Transverse colon (tissue), 4 donors: ENCODE measurements around the gene FNBP1L. TPM values are rescaled to one million over a fixed set of nuclear protein-coding genes. Genes with fewer than 3 reads are reported as not detected.

ENCODE experiments used
- DNase-seq: peaks from one replicate; pipeline ENCODE4 v3.0.0-alpha.2; 2019
- H3K27ac ChIP-seq, 4 donors: fragments of 200-600 bp; sonication (generic); 2 replicates each; pipeline ENCODE4 v1.5.1; 2016 to 2018; ENCODE audit warnings: inconsistent platforms in 4 of 4
- H3K27me3 ChIP-seq: fragments of 200-600 bp; sonication (generic); 2 replicates; pipeline ENCODE4 v1.5.1; 2017; ENCODE audit warnings: inconsistent platforms
- H3K36me3 ChIP-seq, 4 donors: fragments of 200-600 bp; sonication (generic); 2 replicates each; pipeline ENCODE4 v1.5.1; 2017 to 2019; ENCODE audit warnings: inconsistent platforms in 4 of 4
- H3K4me1 ChIP-seq, 4 donors: fragments of 200-600 bp; sonication (generic); 2 replicates each; pipeline ENCODE4 v1.5.1; 2017 to 2020; ENCODE audit warnings: inconsistent platforms in 4 of 4
- H3K4me3 ChIP-seq, 4 donors: fragments of 200-600 bp; sonication (generic); 1 replicate in 1 of 4; 2 replicates in 3 of 4; pipeline versions ENCODE4 v1.5.1 to v1.6.1; 2017 to 2019; ENCODE audit warnings: inconsistent platforms in 4 of 4
- H3K9me3 ChIP-seq, 2 donors: fragments of 200-600 bp; sonication (generic); 2 replicates each; pipeline ENCODE4 v1.5.1; 2017 to 2019; ENCODE audit warnings: inconsistent platforms in 2 of 2
- EP300 ChIP-seq: sonication (generic); formaldehyde crosslinking; IDR thresholded peaks from one replicate; pipeline ENCODE4 v1.6.1; 2017; ENCODE audit warnings: antibody characterized with exemption, low read depth
- POLR2A ChIP-seq: fragments of 450-650 bp; IDR thresholded peaks from one replicate; pipeline ENCODE4 v1.6.1; 2016; ENCODE audit warnings: antibody characterized with exemption, mild to moderate bottlenecking, moderate library complexity
- POLR2AphosphoS5 ChIP-seq, 3 donors: sonication (generic); formaldehyde crosslinking; IDR thresholded peaks; one replicate each; pipeline ENCODE4 v1.6.1; 2016; ENCODE audit warnings: antibody characterized with exemption in 3 of 3
- WGBS, 2 donors: methylation state at CpG; one replicate each; pipeline ENCODE4 v1.1.5; 2018; ENCODE audit warnings: low coverage in 1 of 2; 5-methylcytosine and 5-hydroxymethylcytosine counted together
- in situ Hi-C, 4 donors: fragments of 200-750 bp; cut with MboI; loops; one replicate each; pipeline versions ENCODE4 v1.15.0 to v1.15.1; 2017; ENCODE audit warnings: low sequenced_read_pairs in 3 of 4, low pct_ligation_motif_present in 1 of 4, low pct_unique_long_range_greater_than_20kb in 1 of 4
- intact Hi-C: fragments of 100-400 bp; cut with DNase I; formaldehyde crosslinking; loops from one replicate; pipeline ENCODE4 v1.15.1; 2023; ENCODE audit warnings: low total_unique reads
- total RNA-seq, 4 donors: library from RNA; depleted of rRNA; stranded (reverse); fragments of >200 nt; gene quantifications; one replicate each; pipeline ENCODE4 v1.1.0, GENCODE V29; 2016
- TF ChIP-seq, protein P1 (sequence below), 5 experiments: fragments of 200-600 bp in 3 of 5; fragments of 450-650 bp in 2 of 5; sonication (generic) in 3 of 5; IDR thresholded peaks; 1 replicate in 2 of 5; 2 replicates in 3 of 5; pipeline ENCODE4 v1.5.1; 2016 to 2017; ENCODE audit warnings: antibody characterized with exemption in 5 of 5, inconsistent platforms in 3 of 5, mild to moderate bottlenecking in 2 of 5, moderate library complexity in 1 of 5

FNBP1L gene
- total RNA-seq, 4 donors from 2014 or later, result 31.0 to 69.4 (median 49.0) TPM

DNA sequence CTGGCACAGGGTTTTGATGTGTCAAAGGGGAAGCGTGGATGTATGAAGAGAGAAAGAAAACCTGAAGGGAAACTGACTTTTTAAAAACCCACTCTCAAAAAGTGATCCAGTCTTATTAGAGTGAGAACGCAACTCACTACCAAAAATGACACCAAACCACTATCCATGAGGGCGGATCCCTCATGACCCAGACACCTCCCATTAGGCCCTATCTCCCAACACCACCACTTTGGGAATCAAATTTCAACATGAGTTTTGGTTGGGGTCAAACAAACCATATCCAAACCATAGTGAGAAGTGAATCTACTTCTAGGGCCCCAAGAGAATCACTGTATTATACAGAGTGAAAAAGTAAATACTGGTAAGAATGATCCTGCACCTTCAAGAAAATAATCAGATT is 53.5 kb downstream of the FNBP1L start:
- TF ChIP-seq, protein P1, sequence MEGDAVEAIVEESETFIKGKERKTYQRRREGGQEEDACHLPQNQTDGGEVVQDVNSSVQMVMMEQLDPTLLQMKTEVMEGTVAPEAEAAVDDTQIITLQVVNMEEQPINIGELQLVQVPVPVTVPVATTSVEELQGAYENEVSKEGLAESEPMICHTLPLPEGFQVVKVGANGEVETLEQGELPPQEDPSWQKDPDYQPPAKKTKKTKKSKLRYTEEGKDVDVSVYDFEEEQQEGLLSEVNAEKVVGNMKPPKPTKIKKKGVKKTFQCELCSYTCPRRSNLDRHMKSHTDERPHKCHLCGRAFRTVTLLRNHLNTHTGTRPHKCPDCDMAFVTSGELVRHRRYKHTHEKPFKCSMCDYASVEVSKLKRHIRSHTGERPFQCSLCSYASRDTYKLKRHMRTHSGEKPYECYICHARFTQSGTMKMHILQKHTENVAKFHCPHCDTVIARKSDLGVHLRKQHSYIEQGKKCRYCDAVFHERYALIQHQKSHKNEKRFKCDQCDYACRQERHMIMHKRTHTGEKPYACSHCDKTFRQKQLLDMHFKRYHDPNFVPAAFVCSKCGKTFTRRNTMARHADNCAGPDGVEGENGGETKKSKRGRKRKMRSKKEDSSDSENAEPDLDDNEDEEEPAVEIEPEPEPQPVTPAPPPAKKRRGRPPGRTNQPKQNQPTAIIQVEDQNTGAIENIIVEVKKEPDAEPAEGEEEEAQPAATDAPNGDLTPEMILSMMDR (IDR thresholded peaks at IDR 0.05), result no peak
- TF ChIP-seq POLR2A (no peak), EP300 (no peak), POLR2AphosphoS5 (IDR thresholded peaks at IDR 0.05) (no peak)
- Histone ChIP-seq H3K27me3 (no peaks in the 10 kb centered on the region), H3K4me3 (no peak overlapping the region), H3K4me1 (peaks cover 0 to 30% (median 7%) of the 10 kb centered on the region in 4 donors), H3K36me3 (no peaks in the 10 kb centered on the region), H3K27ac (peak overlapping the region in 1 of 4 donors; percentile 30), H3K9me3 (no peaks in the 10 kb centered on the region)
- no peak for DNase-seq
- in situ Hi-C loops (no loop called here), intact Hi-C loops (no loop called here)
- WGBS, 2 donors, result 94 to 100% methylated on average over 1 to 3 of the region's 3 CpGs

DNA sequence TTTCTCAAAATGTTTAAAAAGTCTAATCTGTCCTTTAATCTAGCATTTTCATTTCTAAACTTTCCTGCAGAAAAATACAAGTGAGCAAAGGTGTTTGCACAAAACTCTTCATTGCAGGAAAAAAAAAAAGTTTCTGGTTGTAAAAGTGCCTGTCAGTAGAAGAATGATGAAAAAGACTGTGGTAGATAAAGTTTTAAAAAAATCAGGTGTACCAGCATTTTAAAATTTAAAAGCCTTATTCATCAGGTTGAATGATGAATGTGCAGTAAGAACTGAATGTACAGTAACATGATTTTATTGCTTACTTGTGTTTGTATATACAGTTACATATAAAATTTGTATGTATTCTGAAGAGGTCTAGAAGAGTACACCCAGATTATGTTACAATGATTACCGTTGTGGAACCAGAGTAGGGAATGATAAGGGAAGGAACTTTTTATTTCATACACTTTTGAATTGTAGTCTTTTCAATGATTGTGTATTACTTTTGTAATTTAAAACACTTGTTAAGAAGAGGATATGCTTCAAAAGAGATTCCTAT is 54.0 kb downstream of the FNBP1L start:
- peaks cover 0 to 30% (median 7%) of the 10 kb centered on the region in 4 donors for H3K4me1 ChIP-seq
- TF ChIP-seq EP300, result no peak
- TF ChIP-seq, protein P1 (IDR thresholded peaks at IDR 0.05), result no peak
- 21 to 41% methylated on average over 1 of the region's 1 CpG for WGBS, 2 donors
- in situ Hi-C loops (no loop called here), intact Hi-C loops (no loop called here)
- H3K9me3 ChIP-seq, result no peaks in the 10 kb centered on the region
- no peak for DNase-seq
- H3K36me3 ChIP-seq, result no peaks in the 10 kb centered on the region
- H3K4me3 ChIP-seq, result no peak overlapping the region
- peak overlapping the region in 2 of 4 donors; percentile 30 to 44 for H3K27ac ChIP-seq
- H3K27me3 ChIP-seq, result no peaks in the 10 kb centered on the region

DNA sequence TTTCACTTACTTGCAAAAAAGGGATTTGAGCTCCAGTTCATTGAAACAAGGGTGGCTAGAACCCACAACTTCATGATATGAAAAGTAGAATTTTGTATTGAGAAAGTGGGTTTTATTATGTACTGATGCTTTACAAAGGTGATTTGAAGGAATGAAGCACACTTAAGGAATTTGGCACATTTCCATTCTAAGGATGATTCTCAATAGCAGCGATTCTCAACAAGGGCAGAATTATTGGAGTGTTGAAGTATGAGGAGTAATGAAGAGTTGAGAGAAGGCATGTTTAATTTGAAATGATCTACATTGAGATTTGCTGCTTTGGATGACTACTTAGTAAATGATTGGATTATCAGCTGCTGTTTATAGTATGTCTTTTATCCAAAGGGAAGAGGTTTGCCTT is 54.7 kb downstream of the FNBP1L start:
- in situ Hi-C loops, result no loop called here

DNA sequence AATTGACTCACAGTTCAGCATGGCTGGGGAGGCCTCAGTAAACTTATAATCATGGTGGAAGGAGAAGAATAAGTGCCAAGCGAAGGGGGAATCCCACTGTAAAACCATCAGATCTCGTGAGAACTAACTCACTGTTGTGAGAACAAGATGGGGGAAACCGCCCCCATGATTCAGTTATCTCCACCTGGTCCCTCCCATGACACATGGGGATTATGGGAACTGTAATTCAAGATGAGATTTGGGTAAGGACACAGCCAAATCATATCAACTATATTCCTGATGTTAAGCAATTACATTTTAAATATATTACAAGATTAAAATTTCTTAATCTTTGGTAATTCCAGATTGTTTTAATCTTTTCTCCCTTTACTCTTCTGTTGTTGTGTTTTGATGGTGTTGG is 55.2 kb downstream of the FNBP1L start:
- intact Hi-C loops (no loop called here), in situ Hi-C loops (no loop called here)
- Histone ChIP-seq H3K4me1 (peaks cover 0 to 30% (median 7%) of the 10 kb centered on the region in 4 donors), H3K36me3 (no peaks in the 10 kb centered on the region), H3K9me3 (no peaks in the 10 kb centered on the region), H3K27ac (no peak overlapping the region), H3K4me3 (no peak overlapping the region), H3K27me3 (no peaks in the 10 kb centered on the region)
- TF ChIP-seq EP300 (no peak), POLR2AphosphoS5 (IDR thresholded peaks at IDR 0.05) (no peak), POLR2A (no peak)
- TF ChIP-seq, protein P1 (IDR thresholded peaks at IDR 0.05), result no peak
- DNase-seq, result no peak
- 84 to 90% methylated on average over 2 to 3 of the region's 3 CpGs for WGBS, 2 donors

More for the DNA sequence above, 54.7 kb downstream of the FNBP1L start:
- peaks cover 0 to 30% (median 7%) of the 10 kb centered on the region in 4 donors for H3K4me1 ChIP-seq
- TF ChIP-seq EP300 (no peak), POLR2A (no peak), POLR2AphosphoS5 (IDR thresholded peaks at IDR 0.05) (no peak)
- TF ChIP-seq, protein P1 (IDR thresholded peaks at IDR 0.05), result no peak
- no peaks in the 10 kb centered on the region for H3K27me3 ChIP-seq
- H3K4me3 ChIP-seq, result no peak overlapping the region
- no peaks in the 10 kb centered on the region for H3K9me3 ChIP-seq
- no peak for DNase-seq
- intact Hi-C loops, result no loop called here
- no peaks in the 10 kb centered on the region for H3K36me3 ChIP-seq
- H3K27ac ChIP-seq, result peak overlapping the region in 2 of 4 donors; percentile 30 to 44
- 73 to 92% methylated on average over 1 of the region's 1 CpG for WGBS, 2 donors
